ENCODE measurements around the gene PSORS1C2. TPM values are rescaled to one million over a fixed set of nuclear protein-coding genes. Genes with fewer than 3 reads are reported as not detected.

The PSORS1C2 gene
- total RNA-seq, 1 donor from 2014 or later, result not detected

GRCh38 chr6:31145386-31145785 is 6.5 kb upstream of the PSORS1C2 start:
- Mint-ChIP-seq H3K27me3 (ENCODE audit: low read depth) (no peaks in the 10 kb centered on the region), H3K36me3 (peaks cover 24% of the 10 kb centered on the region), H3K4me1 (no peaks in the 10 kb centered on the region), H3K4me3 (no peak overlapping the region), H3K27ac (no peak overlapping the region), H3K9me3 (no peaks in the 10 kb centered on the region)
- DNase-seq (ENCODE audit: low spot score in 2 of 2, unreplicated experiment in 2 of 2), result no peak
- no peak for TF ChIP-seq CTCF (IDR thresholded peaks at IDR 0.05; ENCODE audit: unreplicated experiment)

DNA sequence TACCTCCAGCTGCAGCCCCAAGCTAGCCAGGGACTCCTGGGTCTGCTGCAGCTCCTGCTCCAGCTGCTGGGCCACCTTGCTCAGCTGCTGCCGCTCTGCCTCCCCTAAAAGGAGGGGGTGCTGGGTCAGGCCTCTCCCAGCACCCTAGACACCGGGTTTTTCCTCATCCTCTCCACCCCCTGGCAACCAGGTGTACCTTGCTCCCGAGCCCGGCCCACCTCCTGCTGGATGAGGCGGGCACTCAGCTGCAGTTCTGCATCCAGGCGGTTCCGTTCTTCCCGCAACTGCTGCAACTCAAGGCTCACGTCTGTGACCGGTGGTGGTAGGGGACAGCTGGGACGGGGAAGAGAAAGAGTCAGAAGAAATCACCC is 6.1 kb upstream of the PSORS1C2 start:
- Mint-ChIP-seq H3K27ac (no peak overlapping the region), H3K36me3 (peaks cover 24% of the 10 kb centered on the region), H3K27me3 (ENCODE audit: low read depth) (no peaks in the 10 kb centered on the region), H3K4me1 (peaks cover under 1% of the 10 kb centered on the region), H3K9me3 (no peaks in the 10 kb centered on the region), H3K4me3 (no peak overlapping the region)
- DNase-seq (ENCODE audit: low spot score in 2 of 2, unreplicated experiment in 2 of 2), result no peak
- no peak for TF ChIP-seq CTCF (IDR thresholded peaks at IDR 0.05; ENCODE audit: unreplicated experiment)

GRCh38 chr6:31144296-31144969 is 5.6 kb upstream of the PSORS1C2 start:
- Mint-ChIP-seq H3K36me3 (peaks cover 24% of the 10 kb centered on the region), H3K4me1 (peaks cover 6% of the 10 kb centered on the region), H3K27me3 (ENCODE audit: low read depth) (no peaks in the 10 kb centered on the region), H3K27ac (no peak overlapping the region), H3K4me3 (no peak overlapping the region), H3K9me3 (no peaks in the 10 kb centered on the region)
- no peak for DNase-seq (ENCODE audit: low spot score in 2 of 2, unreplicated experiment in 2 of 2)
- no peak for TF ChIP-seq CTCF (IDR thresholded peaks at IDR 0.05; ENCODE audit: unreplicated experiment)

- H3K4me3 Mint-ChIP-seq, result no peak overlapping the region
- H3K36me3 Mint-ChIP-seq, result peaks cover 20% of the 10 kb centered on the region
- no peak for TF ChIP-seq CTCF (IDR thresholded peaks at IDR 0.05; ENCODE audit: unreplicated experiment)
- no peak for DNase-seq (ENCODE audit: low spot score in 2 of 2, unreplicated experiment in 2 of 2)
- no peaks in the 10 kb centered on the region for H3K27me3 Mint-ChIP-seq (ENCODE audit: low read depth)
- H3K9me3 Mint-ChIP-seq, result no peaks in the 10 kb centered on the region
- no peak overlapping the region for H3K27ac Mint-ChIP-seq
- H3K4me1 Mint-ChIP-seq, result peaks cover 7% of the 10 kb centered on the region
Observed at GRCh38 chr6:31143148-31143547, 4.3 kb upstream of the PSORS1C2 start.

GRCh38 chr6:31142361-31142761 is 3.5 kb upstream of the PSORS1C2 start:
- peaks cover 11% of the 10 kb centered on the region for H3K4me1 Mint-ChIP-seq
- H3K4me3 Mint-ChIP-seq, result no peak overlapping the region
- no peak overlapping the region for H3K27ac Mint-ChIP-seq
- no peak for DNase-seq (ENCODE audit: low spot score in 2 of 2, unreplicated experiment in 2 of 2)
- peaks cover 20% of the 10 kb centered on the region for H3K36me3 Mint-ChIP-seq
- peaks cover 2% of the 10 kb centered on the region for H3K27me3 Mint-ChIP-seq (ENCODE audit: low read depth)
- TF ChIP-seq CTCF (IDR thresholded peaks at IDR 0.05; ENCODE audit: unreplicated experiment), result no peak
- no peaks in the 10 kb centered on the region for H3K9me3 Mint-ChIP-seq

DNA sequence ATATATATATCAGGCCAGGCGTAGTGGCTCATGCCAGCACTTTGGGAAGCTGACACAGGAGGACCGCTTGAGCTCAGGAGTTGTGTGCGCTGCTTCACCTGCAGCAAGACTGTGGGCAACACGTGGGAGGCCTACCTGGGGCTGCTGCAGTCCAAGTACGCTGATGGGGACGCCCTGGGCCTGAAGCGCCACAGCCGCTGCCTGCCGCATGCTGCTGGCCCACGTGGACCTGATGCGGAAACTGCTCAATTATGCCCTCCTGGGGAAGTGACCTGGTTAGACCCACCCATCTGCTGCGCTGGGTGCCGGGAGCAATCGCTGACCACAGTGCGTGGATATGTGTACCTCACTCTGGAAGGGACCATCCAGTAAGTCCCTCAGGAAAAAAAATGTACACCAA is 1.8 kb upstream of the PSORS1C2 start:
- no peaks in the 10 kb centered on the region for H3K9me3 Mint-ChIP-seq
- peaks cover 14% of the 10 kb centered on the region for H3K36me3 Mint-ChIP-seq
- H3K27ac Mint-ChIP-seq, result no peak overlapping the region
- no peak for TF ChIP-seq CTCF (IDR thresholded peaks at IDR 0.05; ENCODE audit: unreplicated experiment)
- H3K4me1 Mint-ChIP-seq, result peaks cover 11% of the 10 kb centered on the region
- DNase-seq (ENCODE audit: low spot score in 2 of 2, unreplicated experiment in 2 of 2), result no peak
- peaks cover 2% of the 10 kb centered on the region for H3K27me3 Mint-ChIP-seq (ENCODE audit: low read depth)
- no peak overlapping the region for H3K4me3 Mint-ChIP-seq

All from mesothelial cell of epicardium (in vitro differentiated cells).